NB4 (cell line): ENCODE measurements around the gene KATNAL2.

Experiments used
- MYC ChIP-seq: IDR thresholded peaks from 2 replicates; pipeline ENCODE4 v1.6.1; 2011; ENCODE audit warnings: low read depth, low read length
- POLR2A ChIP-seq: IDR thresholded peaks from 2 replicates; pipeline ENCODE4 v1.6.1; 2011; ENCODE audit warnings: mild to moderate bottlenecking; ENCODE audit not compliant: insufficient read length; ENCODE audit errors: extremely low read depth
- TF ChIP-seq, protein P1 (sequence below): IDR thresholded peaks from one replicate; pipeline ENCODE4 v1.5.1; 2012; ENCODE audit warnings: low read depth, low read length

DNA sequence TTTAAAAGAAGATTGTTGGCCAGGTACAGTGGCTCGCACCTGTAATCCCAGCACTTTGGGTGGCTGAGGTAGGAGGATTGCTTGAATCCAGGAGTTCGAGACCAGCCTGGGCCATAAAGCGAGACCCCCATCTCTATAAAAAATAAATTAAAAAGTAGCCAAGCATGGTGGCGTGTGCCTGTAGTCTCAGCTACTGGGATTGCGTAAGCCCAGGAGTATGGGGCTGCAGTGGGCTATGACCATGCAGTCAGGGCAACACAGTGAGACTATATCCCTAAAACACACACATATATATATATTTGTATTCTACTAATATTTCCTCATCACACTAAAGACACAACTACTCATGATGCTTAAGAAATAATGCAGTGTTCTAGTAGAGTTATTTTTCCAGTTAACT lies 225.8 kb downstream of the KATNAL2 start:
- TF ChIP-seq, protein P1, sequence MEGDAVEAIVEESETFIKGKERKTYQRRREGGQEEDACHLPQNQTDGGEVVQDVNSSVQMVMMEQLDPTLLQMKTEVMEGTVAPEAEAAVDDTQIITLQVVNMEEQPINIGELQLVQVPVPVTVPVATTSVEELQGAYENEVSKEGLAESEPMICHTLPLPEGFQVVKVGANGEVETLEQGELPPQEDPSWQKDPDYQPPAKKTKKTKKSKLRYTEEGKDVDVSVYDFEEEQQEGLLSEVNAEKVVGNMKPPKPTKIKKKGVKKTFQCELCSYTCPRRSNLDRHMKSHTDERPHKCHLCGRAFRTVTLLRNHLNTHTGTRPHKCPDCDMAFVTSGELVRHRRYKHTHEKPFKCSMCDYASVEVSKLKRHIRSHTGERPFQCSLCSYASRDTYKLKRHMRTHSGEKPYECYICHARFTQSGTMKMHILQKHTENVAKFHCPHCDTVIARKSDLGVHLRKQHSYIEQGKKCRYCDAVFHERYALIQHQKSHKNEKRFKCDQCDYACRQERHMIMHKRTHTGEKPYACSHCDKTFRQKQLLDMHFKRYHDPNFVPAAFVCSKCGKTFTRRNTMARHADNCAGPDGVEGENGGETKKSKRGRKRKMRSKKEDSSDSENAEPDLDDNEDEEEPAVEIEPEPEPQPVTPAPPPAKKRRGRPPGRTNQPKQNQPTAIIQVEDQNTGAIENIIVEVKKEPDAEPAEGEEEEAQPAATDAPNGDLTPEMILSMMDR, result no peak
- TF ChIP-seq POLR2A (no peak), MYC (no peak)
